IMR-90 (cell line): ENCODE measurements around the gene NBPF4.
"Not testable (repeated sequence)": the region's sequence is repeated elsewhere in the genome, so short reads cannot be mapped to it uniquely, and the experiment has no call there.

Experiments
- BHLHE40 ChIP-seq: fragments of 150-350 bp; IDR thresholded peaks from 2 replicates; pipeline ENCODE4 v1.6.1; 2016; ENCODE audit warnings: mild to moderate bottlenecking, low read depth, low read length
- POLR2A ChIP-seq: IDR thresholded peaks from 2 replicates; pipeline ENCODE4 v1.6.1; 2012; ENCODE audit warnings: mild to moderate bottlenecking, low read depth, low read length
- RAD21 ChIP-seq: IDR thresholded peaks from 2 replicates; pipeline ENCODE4 v1.6.1; 2012; ENCODE audit warnings: low read length, improper control_type of control experiment
- TF ChIP-seq, protein P1 (sequence below): conservative IDR thresholded peaks from 2 replicates; pipeline ENCODE4 v1.5.1; 2012; ENCODE audit warnings: mild to moderate bottlenecking, low read depth, low read length, improper control_type of control experiment

DNA sequence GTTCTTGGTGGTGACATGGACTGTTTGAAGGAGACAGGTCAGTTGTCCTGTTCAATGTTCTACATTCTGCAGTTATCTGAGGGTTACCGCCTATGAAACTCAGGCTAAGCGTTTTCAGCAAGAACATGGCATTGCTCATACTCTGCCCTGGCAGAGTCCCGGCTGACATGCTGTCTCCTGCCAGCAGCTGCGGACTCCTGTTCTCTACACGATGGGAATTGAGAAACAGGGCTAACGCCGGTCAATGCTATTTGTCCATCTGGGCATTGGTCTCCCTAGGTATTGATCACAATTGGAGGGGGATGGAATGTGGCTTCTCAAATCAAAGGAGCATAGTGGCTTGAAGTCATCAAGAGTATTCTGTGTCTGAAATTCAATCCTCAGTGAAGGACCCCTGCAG lies 20.6 kb downstream of the NBPF4 start:
- TF ChIP-seq, protein P1, sequence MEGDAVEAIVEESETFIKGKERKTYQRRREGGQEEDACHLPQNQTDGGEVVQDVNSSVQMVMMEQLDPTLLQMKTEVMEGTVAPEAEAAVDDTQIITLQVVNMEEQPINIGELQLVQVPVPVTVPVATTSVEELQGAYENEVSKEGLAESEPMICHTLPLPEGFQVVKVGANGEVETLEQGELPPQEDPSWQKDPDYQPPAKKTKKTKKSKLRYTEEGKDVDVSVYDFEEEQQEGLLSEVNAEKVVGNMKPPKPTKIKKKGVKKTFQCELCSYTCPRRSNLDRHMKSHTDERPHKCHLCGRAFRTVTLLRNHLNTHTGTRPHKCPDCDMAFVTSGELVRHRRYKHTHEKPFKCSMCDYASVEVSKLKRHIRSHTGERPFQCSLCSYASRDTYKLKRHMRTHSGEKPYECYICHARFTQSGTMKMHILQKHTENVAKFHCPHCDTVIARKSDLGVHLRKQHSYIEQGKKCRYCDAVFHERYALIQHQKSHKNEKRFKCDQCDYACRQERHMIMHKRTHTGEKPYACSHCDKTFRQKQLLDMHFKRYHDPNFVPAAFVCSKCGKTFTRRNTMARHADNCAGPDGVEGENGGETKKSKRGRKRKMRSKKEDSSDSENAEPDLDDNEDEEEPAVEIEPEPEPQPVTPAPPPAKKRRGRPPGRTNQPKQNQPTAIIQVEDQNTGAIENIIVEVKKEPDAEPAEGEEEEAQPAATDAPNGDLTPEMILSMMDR = not testable (repeated sequence)
- TF ChIP-seq RAD21, POLR2A, BHLHE40: not testable (repeated sequence)
